HUDEP-2 (cell line): ENCODE results near the gene ID1.
"Not testable (repeated sequence)": the region's sequence is repeated elsewhere in the genome, so short reads cannot be mapped to it uniquely, and the experiment has no call there.

Source experiments
- DNase-seq, 76 experiments: peaks; one replicate each; lab custom pipeline; 2025; ENCODE audit not compliant: unreplicated experiment in 76 of 76; lab: John Stamatoyannopoulos, UW

ID1 gene

GRCh38 chr20:31596412-31596715 lies 8.7 kb upstream of the ID1 start:
- not testable (repeated sequence) for DNase-seq

DNA sequence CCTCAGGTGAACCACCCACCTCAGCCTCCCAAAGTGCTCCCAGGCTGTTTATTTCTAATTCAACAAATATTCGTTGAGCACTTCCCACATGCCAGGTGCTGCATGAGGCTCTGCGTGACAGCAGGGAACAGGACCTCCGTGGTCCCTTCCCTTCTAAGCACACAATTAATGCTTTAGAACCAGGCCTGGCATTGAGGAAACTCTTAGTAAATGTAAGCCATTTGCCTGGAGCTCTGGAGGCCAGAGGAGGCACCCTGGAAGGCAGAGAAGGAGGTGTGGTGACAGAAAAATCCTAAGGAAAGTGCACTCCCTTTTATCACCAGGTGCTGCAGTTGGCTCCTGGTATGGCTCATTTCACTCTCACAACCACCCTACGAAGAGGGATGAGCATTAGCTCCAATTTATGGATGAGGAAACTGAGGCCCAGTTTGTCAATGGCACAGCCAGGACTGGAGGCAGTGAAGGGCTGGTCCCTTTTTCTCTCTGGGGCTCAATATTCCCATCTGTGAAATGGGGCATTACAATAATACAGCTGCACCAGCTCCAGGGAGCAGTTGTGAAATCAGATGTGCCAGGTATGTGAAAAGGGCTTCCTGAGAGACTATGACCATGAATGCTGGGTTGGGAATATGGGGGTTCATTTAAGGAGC lies 8.1 kb upstream of the ID1 start:
- DNase-seq, result no peak

GRCh38 chr20:31597481-31597855 lies 7.6 kb upstream of the ID1 start:
- no peak for DNase-seq

GRCh38 chr20:31602431-31602778 lies 2.7 kb upstream of the ID1 start:
- no peak for DNase-seq

- DNase-seq, result no peak
Measured at GRCh38 chr20:31602779-31603441, 2.2 kb upstream of the ID1 start.

- DNase-seq, result peak in 73 of 76 experiments; percentile 19 to 91 (median 70)
Measured at GRCh38 chr20:31603822-31604566, 1.1 kb upstream of the ID1 start.

DNA sequence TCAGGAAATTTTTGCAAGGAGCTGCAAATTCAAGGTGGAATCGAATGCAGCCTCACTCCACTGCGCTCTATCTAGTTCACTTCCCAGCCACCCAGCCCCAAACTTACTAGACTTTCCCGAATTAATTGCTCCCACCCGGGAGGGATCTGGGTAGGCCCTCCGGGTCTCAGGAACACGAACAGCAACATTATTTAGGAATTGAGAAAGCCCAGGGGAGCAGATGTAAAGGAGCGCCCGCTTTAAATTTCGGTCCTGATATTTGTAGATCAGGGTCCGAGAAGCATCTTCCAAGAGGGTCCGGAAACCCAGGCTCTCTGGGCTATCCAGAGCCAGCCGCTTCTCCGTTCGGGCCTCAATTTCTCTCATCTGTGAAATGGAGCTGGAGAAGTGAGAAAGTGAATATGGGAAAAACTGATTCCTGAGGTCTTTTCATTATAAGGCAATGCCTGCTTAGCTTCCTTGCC lies 490 bp upstream of the ID1 start:
- DNase-seq, result no peak

DNA sequence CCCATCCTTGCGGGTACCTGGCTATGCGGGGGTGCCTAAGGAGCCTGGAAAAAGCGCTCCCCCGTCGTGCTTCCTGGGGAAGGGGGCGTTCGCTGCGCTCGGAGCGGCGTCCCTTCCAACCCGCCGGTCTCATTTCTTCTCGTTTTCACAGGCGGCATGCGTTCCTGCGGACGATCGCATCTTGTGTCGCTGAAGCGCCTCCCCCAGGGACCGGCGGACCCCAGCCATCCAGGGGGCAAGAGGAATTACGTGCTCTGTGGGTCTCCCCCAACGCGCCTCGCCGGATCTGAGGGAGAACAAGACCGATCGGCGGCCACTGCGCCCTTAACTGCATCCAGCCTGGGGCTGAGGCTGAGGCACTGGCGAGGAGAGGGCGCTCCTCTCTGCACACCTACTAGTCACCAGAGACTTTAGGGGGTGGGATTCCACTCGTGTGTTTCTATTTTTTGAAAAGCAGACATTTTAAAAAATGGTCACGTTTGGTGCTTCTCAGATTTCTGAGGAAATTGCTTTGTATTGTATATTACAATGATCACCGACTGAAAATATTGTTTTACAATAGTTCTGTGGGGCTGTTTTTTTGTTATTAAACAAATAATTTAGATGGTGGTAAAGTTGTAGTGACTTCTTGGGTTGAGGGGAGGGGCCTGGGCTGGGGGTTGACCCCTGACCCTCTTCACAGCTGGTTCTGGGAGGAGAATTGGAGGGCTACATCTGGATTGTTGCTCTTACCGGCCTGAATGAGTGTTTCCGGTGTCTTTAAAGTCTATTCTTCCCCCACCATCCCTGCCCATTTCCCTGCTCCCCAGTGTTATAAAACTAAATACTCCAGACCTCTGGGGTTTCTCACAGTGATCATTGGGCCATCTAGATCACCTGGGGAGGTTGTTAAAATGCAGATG lies 1.1 kb downstream of the ID1 start:
- DNase-seq, result peak in 22 of 76 experiments; percentile 6 to 47 (median 21)

- peak in 74 of 76 experiments; percentile 10 to 88 (median 64) for DNase-seq
Measured at GRCh38 chr20:31606804-31607639, 1.9 kb downstream of the ID1 start.

- DNase-seq, result no peak
Measured at GRCh38 chr20:31607640-31608250, 2.7 kb downstream of the ID1 start.

- peak in 1 of 76 experiments; percentile 17 for DNase-seq
Measured at GRCh38 chr20:31608251-31608945, 3.3 kb downstream of the ID1 start.

- DNase-seq, result not testable (repeated sequence)
Measured at GRCh38 chr20:31612271-31612640, 7.2 kb downstream of the ID1 start.

DNA sequence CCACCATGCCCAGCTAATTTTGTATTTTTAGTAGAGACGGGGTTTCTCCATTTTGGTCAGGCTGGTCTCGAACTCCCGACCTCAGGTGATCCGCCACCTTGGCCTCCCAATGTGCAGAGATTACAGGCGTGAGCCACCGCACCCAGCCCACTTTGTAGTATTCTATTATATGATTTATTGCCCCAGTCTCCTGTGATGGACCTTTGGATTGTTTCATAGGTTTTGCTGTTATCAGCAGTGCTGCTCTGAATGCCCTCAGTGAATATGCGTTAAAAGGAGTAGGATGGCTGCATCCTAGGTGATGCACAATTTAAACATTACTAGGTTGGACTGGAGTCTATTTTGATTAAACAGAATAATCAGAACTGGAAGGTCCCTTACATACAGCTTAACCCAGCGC lies 10.3 kb downstream of the ID1 start:
- no peak for DNase-seq

GRCh38 chr20:31617432-31618104 lies 12.5 kb downstream of the ID1 start:
- DNase-seq, result no peak

- no peak for DNase-seq
Measured at GRCh38 chr20:31620246-31620645, 15.2 kb downstream of the ID1 start.

GRCh38 chr20:31623123-31623505 lies 18.0 kb downstream of the ID1 start:
- DNase-seq, result not testable (repeated sequence)

GRCh38 chr20:31626534-31626933 lies 21.4 kb downstream of the ID1 start:
- DNase-seq, result not testable (repeated sequence)

DNA sequence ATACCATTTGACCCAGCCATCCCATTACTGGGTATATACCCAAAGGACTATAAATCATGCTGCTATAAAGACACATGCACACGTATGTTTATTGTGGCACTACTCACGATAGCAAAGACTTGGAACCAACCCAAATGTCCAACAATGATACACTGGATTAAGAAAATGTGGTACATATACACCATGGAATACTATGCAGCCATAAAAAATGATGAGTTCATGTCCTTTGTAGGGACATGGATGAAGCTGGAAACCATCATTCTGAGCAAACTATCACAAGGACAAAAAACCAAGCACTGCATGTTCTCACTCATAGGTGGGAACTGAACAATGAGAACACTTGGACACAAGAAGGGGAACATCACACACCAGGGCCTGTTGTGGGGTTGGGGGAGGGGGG lies 23.0 kb downstream of the ID1 start:
- DNase-seq, result not testable (repeated sequence)
